Measurements from ENCODE around the gene STN1.

- TF ChIP-seq, protein P1, sequence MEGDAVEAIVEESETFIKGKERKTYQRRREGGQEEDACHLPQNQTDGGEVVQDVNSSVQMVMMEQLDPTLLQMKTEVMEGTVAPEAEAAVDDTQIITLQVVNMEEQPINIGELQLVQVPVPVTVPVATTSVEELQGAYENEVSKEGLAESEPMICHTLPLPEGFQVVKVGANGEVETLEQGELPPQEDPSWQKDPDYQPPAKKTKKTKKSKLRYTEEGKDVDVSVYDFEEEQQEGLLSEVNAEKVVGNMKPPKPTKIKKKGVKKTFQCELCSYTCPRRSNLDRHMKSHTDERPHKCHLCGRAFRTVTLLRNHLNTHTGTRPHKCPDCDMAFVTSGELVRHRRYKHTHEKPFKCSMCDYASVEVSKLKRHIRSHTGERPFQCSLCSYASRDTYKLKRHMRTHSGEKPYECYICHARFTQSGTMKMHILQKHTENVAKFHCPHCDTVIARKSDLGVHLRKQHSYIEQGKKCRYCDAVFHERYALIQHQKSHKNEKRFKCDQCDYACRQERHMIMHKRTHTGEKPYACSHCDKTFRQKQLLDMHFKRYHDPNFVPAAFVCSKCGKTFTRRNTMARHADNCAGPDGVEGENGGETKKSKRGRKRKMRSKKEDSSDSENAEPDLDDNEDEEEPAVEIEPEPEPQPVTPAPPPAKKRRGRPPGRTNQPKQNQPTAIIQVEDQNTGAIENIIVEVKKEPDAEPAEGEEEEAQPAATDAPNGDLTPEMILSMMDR (conservative IDR thresholded peaks at IDR 0.05; ENCODE audit: low read depth, low read length) = no peak
- TF ChIP-seq EZH2 (IDR thresholded peaks at IDR 0.05; ENCODE audit: borderline replicate concordance, low read depth, low read length, poor library complexity, severe bottlenecking) = no peak
Measured at GRCh38 chr10:103926722-103927319, 8.8 kb upstream of the STN1 start.

Measured in A673 (cell line).